ENCODE results near the gene STBD1. TPM values are rescaled to one million over a fixed set of nuclear protein-coding genes. Genes with fewer than 3 reads are reported as not detected.

Gene STBD1
- total RNA-seq, 4 donors from 2014 or later: 0.47 to 0.76 (median 0.55) TPM

DNA sequence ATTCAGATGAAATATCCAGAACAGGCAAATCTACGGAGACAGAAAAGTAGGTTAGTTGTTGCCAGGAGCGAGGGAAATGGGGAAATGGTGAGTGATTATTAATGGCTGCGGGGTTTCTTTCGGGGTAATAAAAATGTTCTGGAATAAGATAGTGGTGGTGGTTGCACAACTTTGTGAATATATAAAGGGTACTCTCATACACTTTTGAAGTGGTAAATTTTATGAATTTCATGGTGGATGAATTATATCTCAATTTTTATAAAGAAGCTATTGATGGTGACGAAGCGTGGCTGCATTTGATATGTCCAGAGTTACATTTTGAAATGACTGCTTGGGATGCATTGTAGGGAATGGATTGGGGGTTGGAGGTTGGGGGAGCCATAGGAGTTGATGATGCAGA is 38.7 kb upstream of the STBD1 start:
- no peak for TF ChIP-seq POLR2A (IDR thresholded peaks at IDR 0.05)
- TF ChIP-seq POLR2AphosphoS5 (IDR thresholded peaks at IDR 0.05): no peak
- TF ChIP-seq EP300 (IDR thresholded peaks at IDR 0.05): no peak
- H3K4me1 ChIP-seq: no peaks in the 10 kb centered on the region
- WGBS: 90% methylated on average over 6 of the region's 6 CpGs
- no peaks in the 10 kb centered on the region for H3K9me3 ChIP-seq
- no peak overlapping the region for H3K27ac ChIP-seq
- DNase-seq (ENCODE audit: low spot score in 2 of 2): no peak
- no peaks in the 10 kb centered on the region for H3K36me3 ChIP-seq
- no peak overlapping the region for H3K4me3 ChIP-seq
- H3K27me3 ChIP-seq: no peaks in the 10 kb centered on the region

DNA sequence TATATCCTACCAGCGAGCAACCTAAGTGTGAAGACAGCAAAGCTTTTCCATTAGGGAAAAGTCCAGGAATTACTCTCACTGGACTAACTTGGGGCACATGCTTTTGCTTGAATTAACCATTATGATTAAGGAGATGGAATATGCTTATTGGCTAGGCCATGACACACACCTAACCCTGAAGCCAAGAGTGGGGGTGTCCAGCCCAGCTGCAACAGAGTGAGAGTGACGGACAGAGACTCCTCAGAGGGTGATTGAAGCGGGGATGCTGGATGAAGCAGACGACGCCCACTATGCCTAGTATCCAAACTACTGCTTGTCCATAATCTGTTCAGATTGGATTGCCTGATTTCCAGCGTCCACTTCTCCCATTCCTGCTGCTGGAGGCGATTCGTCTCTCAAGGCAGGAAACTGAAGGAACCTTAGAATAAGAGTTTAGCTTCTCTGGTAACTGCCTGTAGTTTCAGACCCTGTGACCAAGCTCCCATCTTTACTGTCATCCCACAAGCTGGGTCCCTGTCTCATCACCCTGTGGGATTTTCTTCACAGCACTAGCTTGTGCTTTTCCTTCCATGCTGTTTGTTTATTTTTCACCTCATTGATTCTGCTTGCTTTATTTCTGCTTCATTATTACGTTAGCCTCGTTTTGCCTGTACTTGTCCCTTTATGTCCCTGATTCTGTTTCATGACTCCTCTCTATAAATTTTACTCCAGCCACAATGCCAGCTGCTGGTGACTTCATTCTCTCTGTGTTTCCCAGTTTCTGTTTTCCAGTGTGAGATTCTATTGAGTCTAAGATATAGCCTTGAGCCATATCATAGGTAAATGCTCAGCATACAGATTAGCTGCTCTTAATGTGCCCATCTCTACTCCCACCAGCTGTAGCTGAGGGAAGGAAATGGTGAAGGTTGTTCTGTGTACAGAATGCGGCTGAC is 36.0 kb upstream of the STBD1 start:
- no peaks in the 10 kb centered on the region for H3K27me3 ChIP-seq
- no peak for DNase-seq (ENCODE audit: low spot score in 2 of 2)
- 80% methylated on average over 11 of the region's 11 CpGs for WGBS
- no peaks in the 10 kb centered on the region for H3K36me3 ChIP-seq
- no peak overlapping the region for H3K4me3 ChIP-seq
- H3K27ac ChIP-seq: no peak overlapping the region
- TF ChIP-seq EP300 (IDR thresholded peaks at IDR 0.05) (no peak), POLR2A (IDR thresholded peaks at IDR 0.05) (no peak), POLR2AphosphoS5 (IDR thresholded peaks at IDR 0.05) (no peak)
- TF ChIP-seq, protein P1, sequence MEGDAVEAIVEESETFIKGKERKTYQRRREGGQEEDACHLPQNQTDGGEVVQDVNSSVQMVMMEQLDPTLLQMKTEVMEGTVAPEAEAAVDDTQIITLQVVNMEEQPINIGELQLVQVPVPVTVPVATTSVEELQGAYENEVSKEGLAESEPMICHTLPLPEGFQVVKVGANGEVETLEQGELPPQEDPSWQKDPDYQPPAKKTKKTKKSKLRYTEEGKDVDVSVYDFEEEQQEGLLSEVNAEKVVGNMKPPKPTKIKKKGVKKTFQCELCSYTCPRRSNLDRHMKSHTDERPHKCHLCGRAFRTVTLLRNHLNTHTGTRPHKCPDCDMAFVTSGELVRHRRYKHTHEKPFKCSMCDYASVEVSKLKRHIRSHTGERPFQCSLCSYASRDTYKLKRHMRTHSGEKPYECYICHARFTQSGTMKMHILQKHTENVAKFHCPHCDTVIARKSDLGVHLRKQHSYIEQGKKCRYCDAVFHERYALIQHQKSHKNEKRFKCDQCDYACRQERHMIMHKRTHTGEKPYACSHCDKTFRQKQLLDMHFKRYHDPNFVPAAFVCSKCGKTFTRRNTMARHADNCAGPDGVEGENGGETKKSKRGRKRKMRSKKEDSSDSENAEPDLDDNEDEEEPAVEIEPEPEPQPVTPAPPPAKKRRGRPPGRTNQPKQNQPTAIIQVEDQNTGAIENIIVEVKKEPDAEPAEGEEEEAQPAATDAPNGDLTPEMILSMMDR (IDR thresholded peaks at IDR 0.05): no peak
- no peaks in the 10 kb centered on the region for H3K4me1 ChIP-seq
- H3K9me3 ChIP-seq: no peaks in the 10 kb centered on the region

DNA sequence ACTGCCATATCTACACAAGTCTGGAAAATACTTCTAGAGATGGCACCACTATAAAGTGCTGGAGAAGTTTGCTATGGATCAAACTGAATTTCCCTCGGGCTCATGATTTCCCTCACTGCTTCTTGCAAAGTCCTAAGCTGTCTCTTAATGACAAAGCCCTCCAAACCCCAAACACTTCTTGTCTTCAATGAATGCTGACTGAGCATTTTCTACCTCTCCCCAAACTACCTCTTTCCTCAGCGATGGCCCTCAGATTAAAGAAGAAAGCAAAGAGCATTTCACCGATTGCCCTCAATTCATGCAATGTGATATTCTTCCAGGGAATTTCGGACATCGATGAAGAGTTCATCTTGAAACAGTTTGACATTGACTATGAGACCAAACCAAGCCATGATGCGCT is 35.3 kb upstream of the STBD1 start:
- Histone ChIP-seq H3K4me3 (no peak overlapping the region), H3K27ac (no peak overlapping the region), H3K36me3 (no peaks in the 10 kb centered on the region), H3K4me1 (no peaks in the 10 kb centered on the region), H3K27me3 (no peaks in the 10 kb centered on the region), H3K9me3 (no peaks in the 10 kb centered on the region)
- TF ChIP-seq POLR2A (IDR thresholded peaks at IDR 0.05) (no peak), POLR2AphosphoS5 (IDR thresholded peaks at IDR 0.05) (no peak), EP300 (IDR thresholded peaks at IDR 0.05) (no peak)
- TF ChIP-seq, protein P1 (IDR thresholded peaks at IDR 0.05): no peak
- 95% methylated on average over 6 of the region's 6 CpGs for WGBS
- DNase-seq (ENCODE audit: low spot score in 2 of 2): no peak

DNA sequence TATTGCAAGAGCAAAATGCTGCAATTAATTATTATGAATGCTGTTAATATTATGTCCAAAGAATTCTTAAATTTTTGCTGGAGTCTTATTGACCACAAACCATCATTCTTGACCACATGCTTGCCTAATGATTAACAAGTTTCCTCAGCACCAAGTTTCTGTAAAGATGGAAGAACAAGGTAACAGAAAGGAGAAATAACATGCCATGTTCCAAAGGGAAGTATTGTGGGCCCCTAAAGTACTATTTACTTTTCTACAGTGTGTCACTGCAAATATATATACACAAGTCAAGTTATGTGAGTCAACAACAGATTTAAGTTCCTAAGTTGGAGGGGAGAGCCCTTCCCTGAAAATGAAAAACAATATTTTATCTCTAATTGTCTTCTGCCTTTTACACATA is 34.5 kb upstream of the STBD1 start:
- H3K27ac ChIP-seq: no peak overlapping the region

DNA sequence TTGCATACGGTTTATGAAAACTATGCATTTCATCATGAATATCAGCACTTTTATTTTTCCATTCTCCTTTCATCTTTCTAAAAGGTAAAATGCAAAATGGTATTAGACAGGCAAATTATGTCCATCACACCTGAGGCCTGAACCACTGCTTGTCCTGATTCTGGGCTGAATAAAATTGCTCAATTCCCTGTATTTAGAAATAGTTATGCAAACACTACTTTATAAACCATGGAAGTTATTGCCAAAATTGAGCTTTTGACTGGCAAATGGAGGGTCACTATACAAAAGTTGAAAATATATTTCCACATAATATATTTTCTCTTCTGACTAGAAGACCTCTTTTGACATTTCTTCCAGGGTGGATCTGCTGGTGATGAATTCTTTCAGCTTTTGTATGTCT is 34.0 kb upstream of the STBD1 start:
- H3K9me3 ChIP-seq: no peaks in the 10 kb centered on the region
- H3K27ac ChIP-seq: no peak overlapping the region
- no peaks in the 10 kb centered on the region for H3K27me3 ChIP-seq
- WGBS: 39% methylated on average over 1 of the region's 1 CpG
- no peaks in the 10 kb centered on the region for H3K36me3 ChIP-seq
- H3K4me1 ChIP-seq: no peaks in the 10 kb centered on the region
- DNase-seq (ENCODE audit: low spot score in 2 of 2): no peak
- H3K4me3 ChIP-seq: no peak overlapping the region
- TF ChIP-seq, protein P1 (IDR thresholded peaks at IDR 0.05): no peak
- no peak for TF ChIP-seq EP300 (IDR thresholded peaks at IDR 0.05)

More for the DNA sequence above, 34.5 kb upstream of the STBD1 start:
- Histone ChIP-seq H3K27me3 (no peaks in the 10 kb centered on the region), H3K36me3 (no peaks in the 10 kb centered on the region), H3K4me1 (no peaks in the 10 kb centered on the region), H3K9me3 (no peaks in the 10 kb centered on the region), H3K4me3 (no peak overlapping the region)
- TF ChIP-seq POLR2AphosphoS5 (IDR thresholded peaks at IDR 0.05) (no peak), POLR2A (IDR thresholded peaks at IDR 0.05) (no peak), EP300 (IDR thresholded peaks at IDR 0.05) (no peak)
- TF ChIP-seq, protein P1 (IDR thresholded peaks at IDR 0.05): no peak
- no peak for DNase-seq (ENCODE audit: low spot score in 2 of 2)
